RWPE2 (cell line): Measurements from ENCODE around the gene PXDN.

Experiments used
- ATAC-seq: fragments of 200-7000 bp; cut with Tn5 transposase; 3 replicates; pipeline ENCODE4 v1.9.1; 2021; ENCODE audit warnings: low read depth
- DNase-seq: peaks from one replicate; pipeline ENCODE4 v3.0.0-alpha.2; 2020; ENCODE audit warnings: low spot score
- H3K27ac ChIP-seq: fragments of 450-650 bp; 2 replicates; pipeline ENCODE4 v1.5.1; 2017; ENCODE audit warnings: mild to moderate bottlenecking; ENCODE audit not compliant: poor library complexity, severe bottlenecking
- H3K27me3 ChIP-seq: fragments of 250-450 bp; sonication (Bioruptor Pico); 2 replicates; pipeline ENCODE4 v1.5.1; 2021; ENCODE audit warnings: mild to moderate bottlenecking, moderate library complexity; ENCODE audit not compliant: insufficient read depth, poor library complexity, severe bottlenecking
- H3K36me3 ChIP-seq: fragments of 250-450 bp; sonication (Bioruptor Pico); 2 replicates; pipeline ENCODE4 v1.5.1; 2020; ENCODE audit warnings: low read depth, mild to moderate bottlenecking, moderate library complexity
- H3K4me1 ChIP-seq: fragments of 250-450 bp; sonication (Bioruptor Pico); 2 replicates; pipeline ENCODE4 v1.5.1; 2021; ENCODE audit warnings: mild to moderate bottlenecking, moderate library complexity; ENCODE audit not compliant: insufficient read depth, poor library complexity, severe bottlenecking
- H3K4me3 ChIP-seq: fragments of 250-450 bp; sonication (Bioruptor Pico); 2 replicates; pipeline ENCODE4 v1.5.1; 2021; ENCODE audit warnings: mild to moderate bottlenecking, moderate library complexity; ENCODE audit not compliant: severe bottlenecking
- H3K9me3 ChIP-seq: fragments of 250-450 bp; sonication (Bioruptor Pico); 2 replicates; pipeline ENCODE4 v1.5.1; 2021; ENCODE audit warnings: mild to moderate bottlenecking, moderate library complexity; ENCODE audit not compliant: severe bottlenecking
- TF ChIP-seq, protein P1 (sequence below): fragments of 450-650 bp; IDR thresholded peaks from one replicate; pipeline ENCODE4 v1.5.1; 2017; ENCODE audit warnings: mild to moderate bottlenecking, moderate library complexity; ENCODE audit not compliant: poor library complexity, severe bottlenecking

Gene PXDN

GRCh38 chr2:1628893-1629292 is 115.4 kb downstream of the PXDN start:
- ATAC-seq (no peak; the same call in 2 of the 3 replicates), DNase-seq (peak; percentile 77)
- Histone ChIP-seq H3K4me1 (peaks cover 66% of the 10 kb centered on the region), H3K4me3 (no peak overlapping the region), H3K27me3 (no peaks in the 10 kb centered on the region), H3K9me3 (no peaks in the 10 kb centered on the region), H3K27ac (peak overlapping the region; percentile 95), H3K36me3 (peaks cover 22% of the 10 kb centered on the region)
- TF ChIP-seq, protein P1, sequence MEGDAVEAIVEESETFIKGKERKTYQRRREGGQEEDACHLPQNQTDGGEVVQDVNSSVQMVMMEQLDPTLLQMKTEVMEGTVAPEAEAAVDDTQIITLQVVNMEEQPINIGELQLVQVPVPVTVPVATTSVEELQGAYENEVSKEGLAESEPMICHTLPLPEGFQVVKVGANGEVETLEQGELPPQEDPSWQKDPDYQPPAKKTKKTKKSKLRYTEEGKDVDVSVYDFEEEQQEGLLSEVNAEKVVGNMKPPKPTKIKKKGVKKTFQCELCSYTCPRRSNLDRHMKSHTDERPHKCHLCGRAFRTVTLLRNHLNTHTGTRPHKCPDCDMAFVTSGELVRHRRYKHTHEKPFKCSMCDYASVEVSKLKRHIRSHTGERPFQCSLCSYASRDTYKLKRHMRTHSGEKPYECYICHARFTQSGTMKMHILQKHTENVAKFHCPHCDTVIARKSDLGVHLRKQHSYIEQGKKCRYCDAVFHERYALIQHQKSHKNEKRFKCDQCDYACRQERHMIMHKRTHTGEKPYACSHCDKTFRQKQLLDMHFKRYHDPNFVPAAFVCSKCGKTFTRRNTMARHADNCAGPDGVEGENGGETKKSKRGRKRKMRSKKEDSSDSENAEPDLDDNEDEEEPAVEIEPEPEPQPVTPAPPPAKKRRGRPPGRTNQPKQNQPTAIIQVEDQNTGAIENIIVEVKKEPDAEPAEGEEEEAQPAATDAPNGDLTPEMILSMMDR: no peak

DNA sequence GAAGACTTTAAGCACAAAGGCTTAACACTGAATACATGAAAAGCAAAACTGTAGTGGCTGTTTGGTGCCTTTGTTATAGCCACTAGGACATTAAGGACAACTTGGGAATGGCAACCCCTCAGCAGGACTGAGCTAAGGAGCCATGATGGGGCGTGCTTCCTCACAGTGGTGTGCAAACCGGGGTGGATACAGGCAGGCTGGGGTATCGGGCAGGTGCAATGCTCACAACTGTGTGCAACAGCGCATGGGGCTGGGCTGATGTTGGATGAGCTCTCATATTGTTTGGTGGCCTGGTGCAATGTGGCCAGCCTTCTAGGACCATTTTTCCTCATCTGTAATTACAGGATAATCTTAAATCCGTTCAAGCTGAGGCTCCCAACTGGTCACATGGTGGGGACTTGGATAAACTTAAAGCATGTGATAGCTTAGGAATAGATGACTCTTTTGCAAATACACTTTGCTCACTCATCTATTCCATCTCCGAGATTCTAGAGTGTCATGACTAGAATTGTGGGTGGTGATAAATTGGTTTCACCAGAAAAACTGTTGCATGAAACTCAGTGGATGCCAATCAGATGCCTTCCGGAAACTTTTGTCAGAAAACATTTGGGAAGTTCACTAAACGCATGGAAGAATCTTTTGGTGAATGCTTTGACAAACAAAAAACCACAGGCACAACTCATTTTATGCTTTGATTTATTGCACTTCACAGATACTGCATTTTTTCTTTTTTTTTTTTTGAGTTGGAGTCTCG is 116.5 kb downstream of the PXDN start:
- no peak for ATAC-seq
- H3K27ac ChIP-seq: peak overlapping the region; percentile 95

GRCh38 chr2:1626271-1626681 is 118.0 kb downstream of the PXDN start:
- Histone ChIP-seq H3K27ac (peak overlapping the region; percentile 95), H3K4me1 (peaks cover 41% of the 10 kb centered on the region), H3K36me3 (peaks cover 5% of the 10 kb centered on the region; the same call in 1 of the 2 replicates), H3K9me3 (no peaks in the 10 kb centered on the region), H3K4me3 (no peak overlapping the region), H3K27me3 (no peaks in the 10 kb centered on the region)
- no peak for DNase-seq
- no peak for ATAC-seq
- TF ChIP-seq, protein P1: no peak

More for the DNA sequence above, 116.5 kb downstream of the PXDN start:
- TF ChIP-seq, protein P1: no peak
- DNase-seq: no peak
- no peak overlapping the region for H3K4me3 ChIP-seq
- peaks cover 11% of the 10 kb centered on the region; the same call in 1 of the 2 replicates for H3K36me3 ChIP-seq
- H3K4me1 ChIP-seq: peaks cover 55% of the 10 kb centered on the region
- no peaks in the 10 kb centered on the region for H3K27me3 ChIP-seq
- no peaks in the 10 kb centered on the region for H3K9me3 ChIP-seq

- no peak overlapping the region for H3K4me3 ChIP-seq
- no peaks in the 10 kb centered on the region for H3K9me3 ChIP-seq
- ATAC-seq: peak; percentile 96
- H3K4me1 ChIP-seq: peaks cover 33% of the 10 kb centered on the region
- TF ChIP-seq, protein P1: no peak
- peak overlapping the region; percentile 95 for H3K27ac ChIP-seq
- no peaks in the 10 kb centered on the region for H3K27me3 ChIP-seq
- DNase-seq: peak; percentile 96
- peaks cover 5% of the 10 kb centered on the region; the same call in 1 of the 2 replicates for H3K36me3 ChIP-seq
Measured at GRCh38 chr2:1625281-1626001, 118.9 kb downstream of the PXDN start.
